H9 (cell line): ENCODE data around the gene RNF32. TPM values are rescaled to one million over a fixed set of nuclear protein-coding genes. Genes with fewer than 3 reads are reported as not detected.

ENCODE experiments used
- DNase-seq: peaks from one replicate; pipeline ENCODE4 v3.0.0-alpha.2; 2017
- H2AFZ ChIP-seq: one replicate; pipeline ENCODE4 v1.6.1; 2013; ENCODE audit warnings: mild to moderate bottlenecking, low read length, control low read depth, moderate library complexity
- H2AK5ac ChIP-seq: 2 replicates; pipeline ENCODE4 v1.6.1; 2013; ENCODE audit warnings: low read length, control low read depth, mixed read lengths; ENCODE audit not compliant: insufficient read length
- H2BK120ac ChIP-seq: one replicate; pipeline ENCODE4 v1.6.1; 2013; ENCODE audit warnings: low read depth, mild to moderate bottlenecking, low read length, control low read depth, inconsistent platforms; ENCODE audit not compliant: poor library complexity, severe bottlenecking
- H2BK12ac ChIP-seq: 2 replicates; pipeline ENCODE4 v1.6.1; 2013; ENCODE audit warnings: low read length, control low read depth, mixed read lengths, low read depth; ENCODE audit not compliant: insufficient read length
- H2BK15ac ChIP-seq: 2 replicates; pipeline ENCODE4 v1.6.1; 2013; ENCODE audit warnings: low read depth, low read length, control low read depth
- H2BK20ac ChIP-seq: one replicate; pipeline ENCODE4 v1.6.1; 2013; ENCODE audit warnings: low read depth, mild to moderate bottlenecking, low read length, control low read depth, inconsistent platforms; ENCODE audit not compliant: poor library complexity, severe bottlenecking
- H2BK5ac ChIP-seq: 2 replicates; pipeline ENCODE4 v1.6.1; 2013; ENCODE audit warnings: low read length, control low read depth, mixed read lengths; ENCODE audit not compliant: insufficient read length
- H3K14ac ChIP-seq: 2 replicates; pipeline ENCODE4 v1.6.1; 2013; ENCODE audit warnings: low read length, control low read depth; ENCODE audit not compliant: insufficient read depth
- H3K18ac ChIP-seq: 2 replicates; pipeline ENCODE4 v1.6.1; 2013; ENCODE audit warnings: low read depth, mild to moderate bottlenecking, mixed read lengths, low read length, control low read depth; ENCODE audit not compliant: insufficient read length
- H3K23ac ChIP-seq: 2 replicates; pipeline ENCODE4 v1.6.1; 2013; ENCODE audit warnings: low read length, control low read depth, mixed read lengths, low read depth; ENCODE audit not compliant: insufficient read length
- H3K23me2 ChIP-seq: 2 replicates; pipeline ENCODE4 v1.6.1; 2013; ENCODE audit warnings: low read depth, mild to moderate bottlenecking, mixed read lengths, low read length, control low read depth; ENCODE audit not compliant: insufficient read length, poor library complexity, severe bottlenecking
- H3K27ac ChIP-seq: 2 replicates; pipeline ENCODE4 v1.5.1; 2013; ENCODE audit warnings: low read length, control low read depth, mixed read lengths, low read depth; ENCODE audit not compliant: insufficient read length
- H3K27me3 ChIP-seq: 2 replicates; pipeline ENCODE4 v1.6.1; 2013; ENCODE audit warnings: low read length, control low read depth, inconsistent platforms; ENCODE audit not compliant: insufficient read depth
- H3K4ac ChIP-seq: 2 replicates; pipeline ENCODE4 v1.6.1; 2013; ENCODE audit warnings: low read depth, mild to moderate bottlenecking, control low read depth, inconsistent platforms, low read length, moderate library complexity
- H3K4me1 ChIP-seq: 2 replicates; pipeline ENCODE4 v1.6.1; 2013; ENCODE audit warnings: low read length, control low read depth, inconsistent platforms; ENCODE audit not compliant: insufficient read depth
- H3K4me2 ChIP-seq: 2 replicates; pipeline ENCODE4 v1.6.1; 2013; ENCODE audit warnings: low read length, control low read depth, mixed read lengths; ENCODE audit not compliant: insufficient read length, insufficient read depth
- H3K56ac ChIP-seq: 2 replicates; pipeline ENCODE4 v1.6.1; 2013; ENCODE audit warnings: low read depth, mild to moderate bottlenecking, mixed read lengths, low read length, control low read depth; ENCODE audit not compliant: insufficient read length
- H3K79me1 ChIP-seq: 2 replicates; pipeline ENCODE4 v1.6.1; 2013; ENCODE audit warnings: low read depth, mild to moderate bottlenecking, moderate library complexity, low read length, control low read depth, inconsistent platforms; ENCODE audit not compliant: insufficient read depth, poor library complexity, severe bottlenecking
- H3K79me2 ChIP-seq: 2 replicates; pipeline ENCODE4 v1.6.1; 2013; ENCODE audit warnings: low read length, control low read depth, inconsistent platforms; ENCODE audit not compliant: insufficient read depth
- H3K9ac ChIP-seq: 2 replicates; pipeline ENCODE4 v1.6.1; 2013; ENCODE audit warnings: low read length, control low read depth, mixed read lengths; ENCODE audit not compliant: insufficient read length; ENCODE audit errors: extremely low read depth
- H3K9me3 ChIP-seq: one replicate; pipeline ENCODE4 v1.6.1; 2013; ENCODE audit warnings: low read depth, low read length, inconsistent platforms; ENCODE audit not compliant: control insufficient read depth
- H3T11ph ChIP-seq: one replicate; pipeline ENCODE4 v1.6.1; 2013; ENCODE audit warnings: mild to moderate bottlenecking, low read length, control low read depth, inconsistent platforms
- H4K20me1 ChIP-seq: one replicate; pipeline ENCODE4 v1.6.1; 2013; ENCODE audit not compliant: control insufficient read depth, insufficient read length, insufficient read depth
- H4K5ac ChIP-seq: 2 replicates; pipeline ENCODE4 v1.6.1; 2013; ENCODE audit warnings: low read depth, mild to moderate bottlenecking, mixed read lengths, low read length, control low read depth; ENCODE audit not compliant: insufficient read length
- H4K8ac ChIP-seq: replicated peaks from 2 replicates; pipeline ENCODE4 v1.6.1; 2013; ENCODE audit warnings: low read length, control low read depth, mixed read lengths, low read depth; ENCODE audit not compliant: insufficient read length
- H4K91ac ChIP-seq: 2 replicates; pipeline ENCODE4 v1.6.1; 2013; ENCODE audit warnings: low read depth, mild to moderate bottlenecking, moderate library complexity, mixed read lengths, low read length, control low read depth; ENCODE audit not compliant: insufficient read length
- H3K27ac Mint-ChIP-seq, 3 experiments: 2 replicates in 2 of 3; 3 replicates in 1 of 3; pipeline ENCODE4 v1.8.0; 2020 to 2021; ENCODE audit warnings: mixed read lengths in 3 of 3, mild to moderate bottlenecking in 1 of 3, moderate library complexity in 1 of 3
- H3K27me3 Mint-ChIP-seq: 2 replicates; pipeline ENCODE4 v1.8.0; 2021; ENCODE audit warnings: low read depth, mild to moderate bottlenecking, moderate library complexity, mixed read lengths
- H3K36me3 Mint-ChIP-seq, 3 experiments: 2 replicates in 2 of 3; 3 replicates in 1 of 3; pipeline ENCODE4 v1.8.0; 2020 to 2021; ENCODE audit warnings: low read depth in 3 of 3, mixed read lengths in 3 of 3; ENCODE audit not compliant: insufficient read depth in 1 of 3
- H3K4me1 Mint-ChIP-seq, 2 experiments: 2 replicates each; pipeline ENCODE4 v1.8.0; 2020; ENCODE audit warnings: mixed read lengths in 2 of 2
- H3K4me3 Mint-ChIP-seq, 2 experiments: 2 replicates in 1 of 2; 3 replicates in 1 of 2; pipeline ENCODE4 v1.8.0; 2020 to 2021; ENCODE audit warnings: mild to moderate bottlenecking in 2 of 2, mixed read lengths in 2 of 2, moderate library complexity in 1 of 2
- H3K9me3 Mint-ChIP-seq, 2 experiments: 2 replicates in 1 of 2; 3 replicates in 1 of 2; pipeline ENCODE4 v1.8.0; 2020; ENCODE audit warnings: mild to moderate bottlenecking in 2 of 2, mixed read lengths in 2 of 2, moderate library complexity in 1 of 2
- WGBS: extraction: QIAGEN DNeasy Blood & Tissue Kit; methylation state at CpG from one replicate; pipeline ENCODE4 v1.1.7; 2013; ENCODE audit warnings: missing lambda C conversion rate, low lambda C conversion rate, mixed read lengths; ENCODE audit not compliant: insufficient read length; ENCODE audit errors: extremely low coverage; 5-methylcytosine and 5-hydroxymethylcytosine counted together
- total RNA-seq: library from RNA; stranded (reverse); gene quantifications from 2 replicates; pipeline ENCODE4 v1.2.1, GENCODE V29; 2021
- TF ChIP-seq, protein P1 (sequence below): fragments of 200-600 bp; sonication (generic); conservative IDR thresholded peaks from 3 replicates; pipeline ENCODE4 v1.8.0; 2021; ENCODE audit warnings: antibody characterized with exemption, mild to moderate bottlenecking

RNF32 gene
- total RNA-seq, 1 experiment from 2014 or later, result 0.90 TPM

DNA sequence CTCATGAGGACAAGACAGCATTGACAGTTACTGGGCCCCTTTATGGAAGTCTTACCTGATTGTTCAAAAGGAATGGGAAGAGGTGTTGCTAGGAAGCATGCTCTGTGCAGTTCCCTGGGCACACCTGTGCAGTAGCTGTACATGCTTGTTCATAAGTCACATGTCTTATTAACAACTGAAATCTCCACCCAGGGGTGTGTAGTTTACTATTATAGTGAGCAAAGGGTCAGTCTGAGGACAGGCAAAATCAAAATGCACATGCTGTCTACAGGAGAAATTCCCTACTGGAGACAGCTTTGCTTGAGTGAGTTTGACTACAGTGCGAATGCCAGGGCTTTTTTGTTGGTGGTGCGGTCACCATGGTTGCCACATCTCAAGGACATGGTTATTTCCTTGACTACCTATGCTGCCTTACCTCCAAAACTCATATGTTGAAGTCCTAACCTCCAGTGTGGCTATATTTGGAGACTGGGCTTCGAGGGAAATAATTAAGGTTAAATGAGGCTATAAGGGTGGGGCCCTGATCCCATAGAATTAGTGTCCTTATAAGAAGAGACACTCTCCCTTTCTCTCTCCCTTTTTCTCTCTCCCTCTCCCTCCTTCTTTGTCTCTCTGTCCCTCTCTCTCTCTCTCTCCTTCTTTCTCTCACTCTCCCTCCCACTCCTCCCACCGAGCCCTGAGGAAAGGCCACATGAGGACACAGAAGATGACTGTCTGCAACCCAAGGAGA is 48.3 kb upstream of the RNF32 start:
- H2BK5ac ChIP-seq, result no peak overlapping the region
- no peak overlapping the region for H3K4me3 Mint-ChIP-seq
- H2BK120ac ChIP-seq, result no peak overlapping the region
- no peaks in the 10 kb centered on the region for H3K27me3 ChIP-seq
- no peak overlapping the region for H3K9ac ChIP-seq
- H3K4me2 ChIP-seq, result no peak overlapping the region
- H4K8ac ChIP-seq, result no peak overlapping the region
- no peaks in the 10 kb centered on the region for H3K23me2 ChIP-seq
- no peak overlapping the region for H3K27ac ChIP-seq
- no peak overlapping the region for H2AK5ac ChIP-seq
- DNase-seq, result no peak
- H3T11ph ChIP-seq, result no peak overlapping the region
- H3K18ac ChIP-seq, result no peak overlapping the region
- peaks cover 6 to 19% (median 6%) of the 10 kb centered on the region in 3 experiments for H3K36me3 Mint-ChIP-seq
- no CpG with 5 or more reads among the region's 4 CpGs for WGBS
- no peak overlapping the region for H4K5ac ChIP-seq
- no peak overlapping the region for H2BK20ac ChIP-seq
- no peak overlapping the region for H4K91ac ChIP-seq
- H2BK12ac ChIP-seq, result no peak overlapping the region
- H2AFZ ChIP-seq, result no peak overlapping the region
- peaks cover 52% of the 10 kb centered on the region for H3K27me3 Mint-ChIP-seq
- no peaks in the 10 kb centered on the region for H4K20me1 ChIP-seq
- no peaks in the 10 kb centered on the region for H3K79me2 ChIP-seq
- no peak overlapping the region for H3K23ac ChIP-seq
- H3K56ac ChIP-seq, result no peak overlapping the region
- H3K4me1 Mint-ChIP-seq, result peaks cover 9 to 12% of the 10 kb centered on the region in 2 experiments
- H3K27ac Mint-ChIP-seq, result no peak overlapping the region
- H3K14ac ChIP-seq, result no peak overlapping the region
- peaks cover 6 to 8% of the 10 kb centered on the region in 2 experiments for H3K9me3 Mint-ChIP-seq
- no peak overlapping the region for H3K4ac ChIP-seq
- no peaks in the 10 kb centered on the region for H3K9me3 ChIP-seq
- H2BK15ac ChIP-seq, result no peak overlapping the region
- no peaks in the 10 kb centered on the region for H3K4me1 ChIP-seq
- H3K79me1 ChIP-seq, result no peaks in the 10 kb centered on the region
- TF ChIP-seq, protein P1, sequence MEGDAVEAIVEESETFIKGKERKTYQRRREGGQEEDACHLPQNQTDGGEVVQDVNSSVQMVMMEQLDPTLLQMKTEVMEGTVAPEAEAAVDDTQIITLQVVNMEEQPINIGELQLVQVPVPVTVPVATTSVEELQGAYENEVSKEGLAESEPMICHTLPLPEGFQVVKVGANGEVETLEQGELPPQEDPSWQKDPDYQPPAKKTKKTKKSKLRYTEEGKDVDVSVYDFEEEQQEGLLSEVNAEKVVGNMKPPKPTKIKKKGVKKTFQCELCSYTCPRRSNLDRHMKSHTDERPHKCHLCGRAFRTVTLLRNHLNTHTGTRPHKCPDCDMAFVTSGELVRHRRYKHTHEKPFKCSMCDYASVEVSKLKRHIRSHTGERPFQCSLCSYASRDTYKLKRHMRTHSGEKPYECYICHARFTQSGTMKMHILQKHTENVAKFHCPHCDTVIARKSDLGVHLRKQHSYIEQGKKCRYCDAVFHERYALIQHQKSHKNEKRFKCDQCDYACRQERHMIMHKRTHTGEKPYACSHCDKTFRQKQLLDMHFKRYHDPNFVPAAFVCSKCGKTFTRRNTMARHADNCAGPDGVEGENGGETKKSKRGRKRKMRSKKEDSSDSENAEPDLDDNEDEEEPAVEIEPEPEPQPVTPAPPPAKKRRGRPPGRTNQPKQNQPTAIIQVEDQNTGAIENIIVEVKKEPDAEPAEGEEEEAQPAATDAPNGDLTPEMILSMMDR, result no peak
